ENCODE data around the gene TRDMT1. TPM values are rescaled to one million over a fixed set of nuclear protein-coding genes. Genes with fewer than 3 reads are reported as not detected.

The TRDMT1 gene
- total RNA-seq, 2 donors from 2014 or later, result 12.3 to 21.0 TPM

DNA sequence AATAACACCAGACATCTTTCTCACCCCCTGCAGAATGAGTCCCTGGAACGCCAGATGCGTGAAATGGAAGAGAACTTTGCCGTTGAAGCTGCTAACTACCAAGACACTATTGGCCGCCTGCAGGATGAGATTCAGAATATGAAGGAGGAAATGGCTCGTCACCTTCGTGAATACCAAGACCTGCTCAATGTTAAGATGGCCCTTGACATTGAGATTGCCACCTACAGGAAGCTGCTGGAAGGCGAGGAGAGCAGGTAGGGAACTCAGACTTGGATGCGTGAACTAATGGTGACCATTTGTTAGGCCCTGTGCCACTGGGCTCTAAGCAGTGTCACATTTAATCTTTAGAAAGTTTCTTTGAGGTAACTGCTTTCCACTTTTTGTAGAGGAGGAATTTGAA is 33.7 kb upstream of the TRDMT1 start:
- Histone ChIP-seq H3K36me3 (peaks cover 68% of the 10 kb centered on the region), H3K4me1 (ENCODE audit: control insufficient read depth in 1 of 2, low read depth in 2 of 2) (peaks cover 35 to 67% of the 10 kb centered on the region in 2 donors), H3K27me3 (replicated peaks; ENCODE audit: insufficient read depth) (no peaks in the 10 kb centered on the region), H3K4me3 (peak overlapping the region; percentile 96), H3K9me3 (no peaks in the 10 kb centered on the region), H3K27ac (peak overlapping the region; percentile 66 to 99)
- ATAC-seq (ENCODE audit: insufficient number of reproducible peaks, low FRiP score, low read depth), result no peak
- TF ChIP-seq, protein P1, sequence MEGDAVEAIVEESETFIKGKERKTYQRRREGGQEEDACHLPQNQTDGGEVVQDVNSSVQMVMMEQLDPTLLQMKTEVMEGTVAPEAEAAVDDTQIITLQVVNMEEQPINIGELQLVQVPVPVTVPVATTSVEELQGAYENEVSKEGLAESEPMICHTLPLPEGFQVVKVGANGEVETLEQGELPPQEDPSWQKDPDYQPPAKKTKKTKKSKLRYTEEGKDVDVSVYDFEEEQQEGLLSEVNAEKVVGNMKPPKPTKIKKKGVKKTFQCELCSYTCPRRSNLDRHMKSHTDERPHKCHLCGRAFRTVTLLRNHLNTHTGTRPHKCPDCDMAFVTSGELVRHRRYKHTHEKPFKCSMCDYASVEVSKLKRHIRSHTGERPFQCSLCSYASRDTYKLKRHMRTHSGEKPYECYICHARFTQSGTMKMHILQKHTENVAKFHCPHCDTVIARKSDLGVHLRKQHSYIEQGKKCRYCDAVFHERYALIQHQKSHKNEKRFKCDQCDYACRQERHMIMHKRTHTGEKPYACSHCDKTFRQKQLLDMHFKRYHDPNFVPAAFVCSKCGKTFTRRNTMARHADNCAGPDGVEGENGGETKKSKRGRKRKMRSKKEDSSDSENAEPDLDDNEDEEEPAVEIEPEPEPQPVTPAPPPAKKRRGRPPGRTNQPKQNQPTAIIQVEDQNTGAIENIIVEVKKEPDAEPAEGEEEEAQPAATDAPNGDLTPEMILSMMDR (IDR thresholded peaks at IDR 0.05), result peak; percentile 16
- no peak for DNase-seq (ENCODE audit: low spot score)

DNA sequence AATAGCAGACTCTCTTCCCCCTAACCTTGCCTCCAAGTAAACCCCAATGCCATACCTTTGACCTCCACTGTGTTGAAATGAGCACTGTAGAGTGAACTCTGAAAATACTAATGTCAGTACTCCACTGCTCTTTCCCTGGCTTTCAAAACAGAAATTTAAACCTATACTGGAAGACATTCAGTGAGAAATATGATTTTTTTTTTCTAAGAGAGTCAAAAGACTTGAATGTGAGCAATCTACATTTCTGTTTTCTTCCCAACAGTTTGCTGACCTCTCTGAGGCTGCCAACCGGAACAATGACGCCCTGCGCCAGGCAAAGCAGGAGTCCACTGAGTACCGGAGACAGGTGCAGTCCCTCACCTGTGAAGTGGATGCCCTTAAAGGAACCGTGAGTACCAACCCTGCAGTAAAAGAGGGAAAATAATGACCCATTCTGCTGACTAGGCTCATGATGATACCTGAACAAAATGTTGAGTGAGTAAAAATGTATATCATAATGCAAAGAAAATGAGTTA is 33.0 kb upstream of the TRDMT1 start:
- Histone ChIP-seq H3K36me3 (peaks cover 68% of the 10 kb centered on the region), H3K4me3 (peak overlapping the region; percentile 96), H3K27me3 (replicated peaks; ENCODE audit: insufficient read depth) (no peaks in the 10 kb centered on the region), H3K27ac (peak overlapping the region; percentile 66 to 99), H3K9me3 (no peaks in the 10 kb centered on the region), H3K4me1 (ENCODE audit: control insufficient read depth in 1 of 2, low read depth in 2 of 2) (peaks cover 35 to 67% of the 10 kb centered on the region in 2 donors)
- no peak for ATAC-seq (ENCODE audit: insufficient number of reproducible peaks, low FRiP score, low read depth)
- TF ChIP-seq, protein P1 (IDR thresholded peaks at IDR 0.05), result no peak
- DNase-seq (ENCODE audit: low spot score), result no peak

DNA sequence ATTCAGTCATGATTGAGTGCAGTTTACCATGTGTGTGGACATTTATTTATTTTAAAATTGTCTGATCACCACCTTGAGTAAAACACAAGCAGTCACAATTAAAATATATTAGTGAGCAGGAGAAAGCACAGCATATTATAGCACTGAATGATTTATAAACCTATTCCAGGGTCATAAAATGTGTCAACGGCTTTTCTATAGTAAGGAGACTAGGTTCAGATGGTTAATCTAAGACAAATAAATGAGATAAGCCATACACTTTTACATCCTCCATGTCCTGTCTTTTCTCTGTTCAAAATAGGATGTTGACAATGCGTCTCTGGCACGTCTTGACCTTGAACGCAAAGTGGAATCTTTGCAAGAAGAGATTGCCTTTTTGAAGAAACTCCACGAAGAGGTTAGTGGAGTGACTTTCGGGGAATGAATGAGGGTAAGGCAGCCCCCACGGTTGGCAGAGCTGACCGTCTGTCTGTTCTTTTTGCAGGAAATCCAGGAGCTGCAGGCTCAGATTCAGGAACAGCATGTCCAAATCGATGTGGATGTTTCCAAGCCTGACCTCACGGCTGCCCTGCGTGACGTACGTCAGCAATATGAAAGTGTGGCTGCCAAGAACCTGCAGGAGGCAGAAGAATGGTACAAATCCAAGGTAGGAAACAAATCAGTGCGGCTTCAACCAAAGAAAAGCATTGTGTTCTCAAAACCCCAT is 32.0 kb upstream of the TRDMT1 start:
- Histone ChIP-seq H3K4me1 (ENCODE audit: control insufficient read depth in 1 of 2, low read depth in 2 of 2) (peaks cover 35 to 64% of the 10 kb centered on the region in 2 donors), H3K27me3 (replicated peaks; ENCODE audit: insufficient read depth) (no peaks in the 10 kb centered on the region), H3K9me3 (no peaks in the 10 kb centered on the region), H3K4me3 (peak overlapping the region; percentile 96), H3K36me3 (peaks cover 68% of the 10 kb centered on the region), H3K27ac (peak overlapping the region; percentile 66 to 99)
- TF ChIP-seq, protein P1 (IDR thresholded peaks at IDR 0.05), result no peak
- DNase-seq (ENCODE audit: low spot score) (no peak), ATAC-seq (ENCODE audit: insufficient number of reproducible peaks, low FRiP score, low read depth) (no peak)

DNA sequence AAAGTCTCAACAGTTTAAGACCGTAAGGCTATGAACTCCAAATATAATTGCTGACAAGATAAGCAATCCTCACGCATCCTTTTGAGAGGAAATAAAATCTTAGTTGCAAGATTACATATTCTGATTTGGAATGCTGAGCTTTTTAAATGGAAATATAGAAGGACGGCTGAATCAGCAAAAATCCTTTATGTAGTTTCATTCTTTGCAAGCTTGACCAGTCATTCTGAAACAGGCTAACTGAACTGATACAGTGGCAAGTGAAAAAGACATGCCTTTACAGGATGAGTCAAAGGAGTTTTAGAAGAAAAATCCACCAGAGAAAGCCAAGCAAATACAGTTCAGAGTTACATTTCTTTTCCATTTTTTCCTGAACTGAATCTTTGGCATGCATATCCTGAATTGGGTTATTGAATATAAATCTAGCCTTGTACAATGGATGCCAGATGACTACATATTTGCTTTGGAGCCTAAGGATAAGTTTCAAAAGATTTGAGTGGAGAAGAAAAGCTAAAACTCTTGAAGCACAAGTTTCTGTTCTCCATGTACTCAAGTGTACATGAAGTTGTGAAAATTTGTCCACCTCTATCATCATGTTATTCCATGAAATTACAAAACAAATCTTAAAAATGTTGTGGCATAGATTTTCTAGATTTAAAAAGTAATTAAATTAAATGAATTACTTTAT is 30.9 kb upstream of the TRDMT1 start:
- DNase-seq (ENCODE audit: low spot score) (no peak), ATAC-seq (ENCODE audit: insufficient number of reproducible peaks, low FRiP score, low read depth) (no peak)
- Histone ChIP-seq H3K4me1 (ENCODE audit: control insufficient read depth in 1 of 2, low read depth in 2 of 2) (peaks cover 35 to 57% of the 10 kb centered on the region in 2 donors), H3K9me3 (no peaks in the 10 kb centered on the region), H3K27ac (peak overlapping the region; percentile 66 to 99), H3K27me3 (replicated peaks; ENCODE audit: insufficient read depth) (no peaks in the 10 kb centered on the region), H3K36me3 (peaks cover 68% of the 10 kb centered on the region), H3K4me3 (peak overlapping the region; percentile 96)
- TF ChIP-seq, protein P1 (IDR thresholded peaks at IDR 0.05), result no peak

DNA sequence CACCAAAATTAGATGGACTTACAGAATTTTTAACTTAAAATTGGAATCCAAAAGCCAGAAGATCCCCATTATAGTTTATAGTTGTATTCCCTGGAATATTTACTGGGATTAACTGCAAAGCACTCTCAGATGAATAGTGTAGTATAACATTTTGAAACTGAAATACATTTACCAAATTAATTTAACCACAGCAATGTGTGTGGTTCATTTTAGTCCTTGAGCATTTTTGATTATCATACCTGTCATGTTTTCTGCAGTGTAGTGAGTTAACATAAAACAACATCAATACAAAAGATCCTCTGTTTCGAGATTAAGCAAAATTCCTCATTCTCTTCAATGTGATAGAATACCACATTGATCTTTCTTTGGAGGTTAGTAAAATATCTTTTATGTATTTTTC is 30.3 kb upstream of the TRDMT1 start:
- H3K27ac ChIP-seq, result peak overlapping the region; percentile 66 to 99
- no peaks in the 10 kb centered on the region for H3K27me3 ChIP-seq (replicated peaks; ENCODE audit: insufficient read depth)
- ATAC-seq (ENCODE audit: insufficient number of reproducible peaks, low FRiP score, low read depth), result no peak
- no peaks in the 10 kb centered on the region for H3K9me3 ChIP-seq
- peaks cover 37 to 57% of the 10 kb centered on the region in 2 donors for H3K4me1 ChIP-seq (ENCODE audit: control insufficient read depth in 1 of 2, low read depth in 2 of 2)
- TF ChIP-seq, protein P1 (IDR thresholded peaks at IDR 0.05), result no peak
- peak overlapping the region; percentile 96 for H3K4me3 ChIP-seq
- peaks cover 61% of the 10 kb centered on the region for H3K36me3 ChIP-seq
- DNase-seq (ENCODE audit: low spot score), result no peak
